Endothelial cell of umbilical vein (primary cell): ENCODE results near the gene C5. TPM values are rescaled to one million over a fixed set of nuclear protein-coding genes. Genes with fewer than 3 reads are reported as not detected.

Source experiments
- BruUV-seq: library from RNA; stranded (reverse); fragments of 400-500 nt; replicated peaks from 2 replicates; lab custom pipeline; 2021; lab: Mats Ljungman, UMichigan
- CTCF ChIA-PET: fragments of 300-600, 350-600 bp; sonication (Branson Sonifier 250); formaldehyde crosslinking; loops from one replicate; lab custom pipeline; 2021; ENCODE audit warnings: antibody characterized with exemption, inconsistent platforms; lab: Charles Lee
- POLR2A ChIA-PET: fragments of 300-600, 350-600 bp; sonication (Branson Sonifier 250); formaldehyde crosslinking; loops from one replicate; lab custom pipeline; 2021; ENCODE audit warnings: antibody characterized with exemption, inconsistent platforms; lab: Charles Lee
- DNase-seq: peaks from one replicate; pipeline ENCODE4 v3.0.0-alpha.2; 2011; ENCODE audit warnings: low read depth, low spot score
- FAIRE-seq: peaks from 2 replicates; lab custom pipeline; 2011; peaks lifted over from hg19 to GRCh38; lab: Jason Lieb, UNC
- H2AFZ ChIP-seq: 2 replicates; pipeline ENCODE4 v1.6.0; 2012; ENCODE audit warnings: low read depth, low read length, control low read depth, inconsistent platforms
- H3K27ac ChIP-seq: 2 replicates; pipeline ENCODE4 v1.5.1; 2011; ENCODE audit warnings: low read depth, mild to moderate bottlenecking, control low read depth, low read length, moderate library complexity; ENCODE audit not compliant: insufficient read depth
- H3K27me3 ChIP-seq, 2 experiments: 2 replicates each; pipeline versions ENCODE4 v1.6.0 to v1.6.1; 2011; ENCODE audit warnings: low read length in 2 of 2, mixed read lengths in 1 of 2; ENCODE audit not compliant: control insufficient read depth in 2 of 2, insufficient read depth in 2 of 2
- H3K36me3 ChIP-seq, 2 experiments: 2 replicates in 1 of 2; 3 replicates in 1 of 2; pipeline ENCODE4 v1.5.1; 2011; ENCODE audit warnings: low read length in 2 of 2, mild to moderate bottlenecking in 1 of 2, moderate library complexity in 1 of 2; ENCODE audit not compliant: control insufficient read depth in 2 of 2, insufficient read depth in 2 of 2; ENCODE audit errors: extremely low read depth in 1 of 2
- H3K4me1 ChIP-seq: 3 replicates; pipeline ENCODE4 v1.5.1; 2011; ENCODE audit warnings: mild to moderate bottlenecking, low read length; ENCODE audit not compliant: control insufficient read depth, insufficient read depth; ENCODE audit errors: extremely low read depth
- H3K4me2 ChIP-seq: 2 replicates; pipeline ENCODE4 v1.6.1; 2011; ENCODE audit warnings: low read length, control low read depth, mixed read lengths; ENCODE audit not compliant: insufficient read depth
- H3K4me3 ChIP-seq, 3 experiments: fragments of 200-600 bp in 1 of 3; sonication (generic), shearing (Covaris generic) in 1 of 3; replicated peaks in 1 of 3; 2 replicates each; pipeline ENCODE4 v1.5.1; 2011 to 2016; ENCODE audit warnings: control low read depth in 3 of 3, low read length in 3 of 3, mild to moderate bottlenecking in 2 of 3, inconsistent platforms in 1 of 3, low read depth in 1 of 3, moderate library complexity in 1 of 3; ENCODE audit not compliant: insufficient read depth in 1 of 3
- H3K79me2 ChIP-seq: 2 replicates; pipeline ENCODE4 v1.6.0; 2012; ENCODE audit warnings: low read length, inconsistent platforms; ENCODE audit not compliant: control insufficient read depth, insufficient read depth
- H3K9ac ChIP-seq: replicated peaks from 2 replicates; pipeline ENCODE3; 2011; ENCODE audit warnings: low read length, control low read depth; ENCODE audit not compliant: insufficient read depth; ENCODE audit errors: extremely low read depth
- H3K9me1 ChIP-seq: replicated peaks from 3 replicates; pipeline ENCODE4 v1.6.0; 2011; ENCODE audit warnings: mild to moderate bottlenecking, low read length; ENCODE audit not compliant: control insufficient read depth, insufficient read depth; ENCODE audit errors: extremely low read depth
- H3K9me3 ChIP-seq: replicated peaks from 2 replicates; pipeline ENCODE4 v1.5.1; 2012; ENCODE audit warnings: low read length, inconsistent platforms; ENCODE audit not compliant: control insufficient read depth, insufficient read depth
- H4K20me1 ChIP-seq: replicated peaks from 2 replicates; pipeline ENCODE3; 2011; ENCODE audit warnings: mild to moderate bottlenecking, low read length; ENCODE audit not compliant: control insufficient read depth, insufficient read depth; ENCODE audit errors: extremely low read depth
- EZH2 ChIP-seq: IDR thresholded peaks from 2 replicates; pipeline ENCODE4 v1.6.1; 2012; ENCODE audit warnings: borderline replicate concordance, low read depth, mild to moderate bottlenecking, moderate library complexity, low read length, inconsistent platforms; ENCODE audit not compliant: severe bottlenecking
- FOS ChIP-seq: IDR thresholded peaks from 2 replicates; pipeline ENCODE4 v1.6.1; 2011; ENCODE audit warnings: mild to moderate bottlenecking, low read length, moderate library complexity, borderline replicate concordance; ENCODE audit not compliant: insufficient read depth
- GATA2 ChIP-seq: IDR thresholded peaks from 2 replicates; pipeline ENCODE4 v1.7.0; 2011; ENCODE audit warnings: low read depth, mild to moderate bottlenecking, moderate library complexity, mixed read lengths, low read length; ENCODE audit not compliant: insufficient read length, insufficient read depth
- JUN ChIP-seq: IDR thresholded peaks from 2 replicates; pipeline ENCODE4 v1.6.1; 2011; ENCODE audit warnings: borderline replicate concordance, low read depth; ENCODE audit not compliant: insufficient read length, insufficient read depth
- MYC ChIP-seq: IDR thresholded peaks from one replicate; pipeline ENCODE4 v1.6.1; 2011; ENCODE audit warnings: mild to moderate bottlenecking, low read depth, low read length
- POLR2A ChIP-seq: IDR thresholded peaks from 2 replicates; pipeline ENCODE4 v1.6.1; 2012; ENCODE audit warnings: low read depth, mild to moderate bottlenecking, control low read depth, low read length
- POLR2AphosphoS5 ChIP-seq: IDR thresholded peaks from 2 replicates; pipeline ENCODE4 v1.6.1; 2012; ENCODE audit warnings: low read depth, mild to moderate bottlenecking, control low read depth, low read length, moderate library complexity; ENCODE audit not compliant: insufficient read depth
- dilution Hi-C: fragments of 300-500 bp; cut with MboI; formaldehyde crosslinking; loops from one replicate; pipeline ENCODE4 v1.15.0; 2019; ENCODE audit warnings: low sequenced_read_pairs; ENCODE audit not compliant: extremely low pct_ligation_motif_present
- intact Hi-C: fragments of 100-400 bp; cut with micrococcal nuclease; formaldehyde crosslinking; loops from one replicate; pipeline ENCODE4 v1.10.0; 2022
- polyA plus RNA-seq, 4 experiments: library from polyadenylated mRNA; depleted of rRNA in 3 of 4; stranded (reverse) in 3 of 4; unstranded in 1 of 4; fragments of >200 nt; gene quantifications; 2 replicates each; pipeline versions ENCODE4 v1.2.1 to v1.2.3, GENCODE V29; 2011 to 2012; ENCODE audit warnings: missing spikeins in 1 of 4
- total RNA-seq: library from RNA; stranded (reverse); gene quantifications from 2 replicates; pipeline ENCODE4 v1.2.3, GENCODE V29; 2021
- TF ChIP-seq, protein P1 (sequence below): IDR thresholded peaks from 2 replicates; pipeline ENCODE4 v1.6.1; 2011; ENCODE audit not compliant: insufficient read depth, insufficient read length
- TF ChIP-seq, protein P2 (sequence below), 2 donors: IDR thresholded peaks; 1 replicate in 1 of 2; 2 replicates in 1 of 2; pipeline ENCODE4 v1.5.1; 2011; ENCODE audit warnings: low read length in 2 of 2, mild to moderate bottlenecking in 2 of 2, moderate library complexity in 2 of 2, control low read depth in 1 of 2, inconsistent platforms in 1 of 2, low read depth in 1 of 2; ENCODE audit not compliant: insufficient read depth in 1 of 2; ENCODE audit errors: extremely low read depth in 1 of 2

Gene C5
- total and polyA plus RNA-seq, 2 donors (not counting 3 experiments of a cell fraction or from before 2014, with no cell fraction given), result 0.79 to 1.6 TPM

DNA sequence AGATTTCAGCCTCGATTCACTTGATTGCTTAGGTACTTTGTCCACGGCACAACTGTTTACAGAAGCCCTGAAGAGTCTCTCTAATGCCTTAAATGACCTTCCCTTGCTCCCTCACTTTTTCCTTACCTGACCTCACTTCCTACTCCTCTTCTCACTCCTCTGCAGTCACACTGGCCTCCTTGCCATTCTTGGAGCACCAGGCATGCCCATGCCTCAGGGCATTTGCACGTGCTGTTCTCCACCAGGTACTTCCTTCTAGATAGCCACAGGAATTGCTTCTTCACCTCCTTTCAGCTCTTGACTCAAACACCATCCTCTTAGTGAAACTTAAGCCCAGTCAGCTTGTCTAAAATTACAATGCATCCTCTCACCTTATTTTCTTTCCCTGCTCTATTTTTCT is 71.1 kb downstream of the C5 start:
- no peak for DNase-seq
- intact Hi-C loops, result no loop called here
- no peak overlapping the region for H3K27ac ChIP-seq
- TF ChIP-seq POLR2AphosphoS5 (no peak), GATA2 (no peak), FOS (no peak), EZH2 (no peak), JUN (no peak), MYC (no peak), POLR2A (no peak)
- TF ChIP-seq, protein P1, sequence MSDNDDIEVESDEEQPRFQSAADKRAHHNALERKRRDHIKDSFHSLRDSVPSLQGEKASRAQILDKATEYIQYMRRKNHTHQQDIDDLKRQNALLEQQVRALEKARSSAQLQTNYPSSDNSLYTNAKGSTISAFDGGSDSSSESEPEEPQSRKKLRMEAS, result no peak
- TF ChIP-seq, protein P2, sequence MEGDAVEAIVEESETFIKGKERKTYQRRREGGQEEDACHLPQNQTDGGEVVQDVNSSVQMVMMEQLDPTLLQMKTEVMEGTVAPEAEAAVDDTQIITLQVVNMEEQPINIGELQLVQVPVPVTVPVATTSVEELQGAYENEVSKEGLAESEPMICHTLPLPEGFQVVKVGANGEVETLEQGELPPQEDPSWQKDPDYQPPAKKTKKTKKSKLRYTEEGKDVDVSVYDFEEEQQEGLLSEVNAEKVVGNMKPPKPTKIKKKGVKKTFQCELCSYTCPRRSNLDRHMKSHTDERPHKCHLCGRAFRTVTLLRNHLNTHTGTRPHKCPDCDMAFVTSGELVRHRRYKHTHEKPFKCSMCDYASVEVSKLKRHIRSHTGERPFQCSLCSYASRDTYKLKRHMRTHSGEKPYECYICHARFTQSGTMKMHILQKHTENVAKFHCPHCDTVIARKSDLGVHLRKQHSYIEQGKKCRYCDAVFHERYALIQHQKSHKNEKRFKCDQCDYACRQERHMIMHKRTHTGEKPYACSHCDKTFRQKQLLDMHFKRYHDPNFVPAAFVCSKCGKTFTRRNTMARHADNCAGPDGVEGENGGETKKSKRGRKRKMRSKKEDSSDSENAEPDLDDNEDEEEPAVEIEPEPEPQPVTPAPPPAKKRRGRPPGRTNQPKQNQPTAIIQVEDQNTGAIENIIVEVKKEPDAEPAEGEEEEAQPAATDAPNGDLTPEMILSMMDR (IDR thresholded peaks at IDR 0.05; ENCODE audit: extremely low read depth in 1 of 2, insufficient read depth in 1 of 2, low read depth in 1 of 2, low read length in 2 of 2), result no peak
- ChIA-PET CTCF (interaction anchor here (0.9 to 1.4 kb wide), 2 partner anchors 81 to 95 kb away, joined by 3 read pairs; no protein-coding TSS in a partner anchor), POLR2A (no interaction called here)
- no peaks in the 10 kb centered on the region for H4K20me1 ChIP-seq
- no peaks in the 10 kb centered on the region for H3K9me3 ChIP-seq
- H3K4me2 ChIP-seq, result no peak overlapping the region
- H2AFZ ChIP-seq, result no peak overlapping the region
- H3K9me1 ChIP-seq, result no peaks in the 10 kb centered on the region
- no peaks in the 10 kb centered on the region for H3K4me1 ChIP-seq
- BruUV-seq, result no TSS peak
- H3K36me3 ChIP-seq, result no peaks in the 10 kb centered on the region
- no peaks in the 10 kb centered on the region for H3K27me3 ChIP-seq
- H3K9ac ChIP-seq, result no peak overlapping the region
- no peak overlapping the region for H3K4me3 ChIP-seq
- dilution Hi-C loops, result no loop called here
- H3K79me2 ChIP-seq, result no peaks in the 10 kb centered on the region
- FAIRE-seq, result no peak
